GM19240 (cell line): ENCODE data around the gene PHTF2.

Source experiments
- DNase-seq: peaks from one replicate; pipeline ENCODE4 v3.0.0; 2011; ENCODE audit warnings: low spot score; ENCODE audit not compliant: insufficient read length

PHTF2 gene

GRCh38 chr7:77923419-77923818, 124.8 kb downstream of the PHTF2 start:
- DNase-seq = no peak

DNA sequence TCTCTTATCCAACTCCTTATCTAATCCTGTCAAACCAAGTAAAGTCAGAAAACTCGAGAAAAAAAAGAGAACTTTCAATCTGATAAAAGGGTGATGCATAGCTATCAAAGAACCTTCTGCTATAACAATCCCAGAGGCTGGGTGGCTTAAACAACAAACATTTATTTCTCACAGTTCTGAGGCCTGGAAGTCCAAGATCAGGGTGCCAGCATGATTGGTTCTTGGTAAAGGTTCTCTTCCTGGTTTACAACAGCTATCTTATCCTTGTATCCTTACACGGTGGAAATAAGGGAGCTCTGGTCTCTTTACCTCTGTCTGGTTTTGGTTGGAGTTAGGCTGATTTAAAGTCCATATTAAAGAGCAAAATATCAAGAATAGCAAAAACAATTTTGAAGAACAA, 131.9 kb downstream of the PHTF2 start:
- no peak for DNase-seq

GRCh38 chr7:77931841-77932240, 133.3 kb downstream of the PHTF2 start:
- no peak for DNase-seq

DNA sequence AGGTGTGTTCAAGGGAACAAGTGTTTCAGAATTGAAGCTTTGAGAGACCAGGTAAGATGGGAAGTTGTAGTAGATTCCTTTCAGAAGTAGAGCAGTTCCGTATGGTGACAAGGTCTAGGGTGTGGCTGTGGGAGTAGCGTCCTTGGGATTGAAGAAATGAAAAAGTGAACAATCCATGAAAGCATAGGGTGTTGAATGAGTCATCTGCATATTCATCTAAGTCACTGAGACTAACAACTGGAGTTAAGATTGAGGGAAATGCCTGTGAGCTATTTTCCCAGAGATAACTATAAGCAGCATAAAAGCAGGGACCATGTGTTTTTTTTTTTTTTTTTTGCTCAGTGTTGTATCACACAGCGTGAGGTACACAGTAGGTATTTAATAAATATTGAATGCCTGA, 134.8 kb downstream of the PHTF2 start:
- DNase-seq = no peak

- DNase-seq = no peak
These were observed 137.2 kb downstream of the PHTF2 start for GRCh38 chr7:77935652-77936348.

- DNase-seq = no peak
These were observed 142.1 kb downstream of the PHTF2 start for GRCh38 chr7:77940647-77941046.

DNA sequence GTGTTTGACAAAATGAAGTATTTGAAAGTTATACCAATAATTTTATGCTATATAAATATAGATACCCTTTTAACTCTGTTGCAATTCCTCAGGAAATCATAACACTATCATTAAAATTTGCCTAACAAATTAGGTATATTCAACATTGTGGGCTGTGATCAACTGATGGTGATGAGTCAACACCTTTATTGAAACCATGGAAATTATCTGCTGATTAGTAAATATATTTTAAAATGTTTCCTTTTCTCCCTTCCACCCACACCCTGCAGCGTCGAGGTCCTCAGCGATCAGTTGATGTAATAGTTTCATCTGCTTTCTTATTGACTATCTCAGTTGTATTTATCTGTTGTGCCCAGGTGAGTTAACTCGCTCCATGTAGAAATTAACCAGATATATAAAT, 143.9 kb downstream of the PHTF2 start:
- no peak for DNase-seq

- no peak for DNase-seq
These were observed 145.9 kb downstream of the PHTF2 start for GRCh38 chr7:77944183-77945182.

DNA sequence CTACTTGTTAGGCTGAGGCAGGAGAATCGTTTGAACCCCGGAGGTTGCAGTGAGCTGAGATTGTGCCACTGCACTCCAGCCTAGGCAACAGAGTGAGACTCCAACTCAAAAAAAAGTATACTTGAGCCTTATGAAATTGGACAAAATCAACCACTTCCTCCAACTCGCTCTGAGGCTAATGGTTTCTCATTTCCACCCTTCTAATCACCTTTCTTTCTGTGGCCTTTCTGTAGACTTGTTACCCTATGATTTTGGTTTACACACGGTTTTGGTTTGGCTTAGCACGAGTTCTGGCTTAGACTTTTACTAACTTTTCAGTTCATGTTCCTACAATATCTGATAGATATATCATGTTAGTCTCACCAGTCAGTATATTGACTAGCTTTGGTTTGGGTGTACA, 152.0 kb downstream of the PHTF2 start:
- no peak for DNase-seq

DNA sequence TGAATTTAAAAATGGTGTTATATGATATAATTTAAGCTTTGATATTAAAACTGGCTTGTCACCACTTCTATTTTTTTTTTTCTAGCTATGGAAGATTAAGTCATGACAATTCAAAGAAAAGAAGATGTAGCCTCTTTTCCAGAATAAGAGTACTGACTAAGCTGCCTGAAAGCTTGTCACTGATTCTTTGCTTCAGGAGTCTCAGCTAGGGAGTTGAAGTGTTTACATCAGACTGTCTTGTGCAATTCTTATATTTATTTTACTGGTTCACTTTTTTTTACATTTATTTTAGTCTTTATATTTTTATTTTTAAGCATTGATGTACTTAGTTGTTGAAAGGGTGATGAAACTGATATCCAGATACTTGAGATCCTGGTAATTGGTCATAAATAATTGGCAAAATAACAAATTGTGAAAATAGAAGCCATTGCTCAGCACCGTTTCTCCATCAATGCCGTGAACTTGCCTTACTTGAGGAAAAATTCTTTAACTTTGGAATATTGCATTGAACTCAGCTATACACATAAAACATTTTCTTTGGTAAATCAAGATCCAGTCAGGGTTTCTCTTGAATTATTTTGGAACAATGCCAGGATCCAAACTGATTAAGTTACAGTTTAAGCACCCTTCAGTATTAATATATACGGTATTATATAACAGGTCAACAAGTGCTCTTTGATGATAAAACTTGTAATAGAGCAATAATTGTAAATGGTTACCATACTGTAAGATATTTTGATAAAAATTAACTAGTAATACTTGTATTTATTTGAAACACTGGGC, 156.4 kb downstream of the PHTF2 start:
- DNase-seq = no peak

DNA sequence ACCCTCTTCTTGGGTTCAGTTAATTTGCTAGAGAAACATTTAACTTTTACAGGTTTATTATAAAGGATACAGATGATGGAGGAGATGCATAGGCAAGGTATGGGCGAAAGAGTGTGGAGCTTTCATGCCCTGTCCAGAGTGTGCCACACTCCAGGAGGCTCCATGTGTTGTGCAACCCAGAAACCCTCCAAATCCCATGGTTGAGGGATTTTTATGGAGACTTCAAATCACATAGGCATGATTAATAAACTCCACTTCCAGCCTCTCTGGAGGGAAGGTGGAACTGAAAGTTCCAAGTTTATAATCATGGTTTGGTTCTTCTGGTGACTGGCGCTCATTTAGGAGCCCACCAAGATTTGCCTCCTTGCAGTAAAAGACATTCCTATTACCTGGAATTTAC, 159.9 kb downstream of the PHTF2 start:
- DNase-seq = no peak

DNA sequence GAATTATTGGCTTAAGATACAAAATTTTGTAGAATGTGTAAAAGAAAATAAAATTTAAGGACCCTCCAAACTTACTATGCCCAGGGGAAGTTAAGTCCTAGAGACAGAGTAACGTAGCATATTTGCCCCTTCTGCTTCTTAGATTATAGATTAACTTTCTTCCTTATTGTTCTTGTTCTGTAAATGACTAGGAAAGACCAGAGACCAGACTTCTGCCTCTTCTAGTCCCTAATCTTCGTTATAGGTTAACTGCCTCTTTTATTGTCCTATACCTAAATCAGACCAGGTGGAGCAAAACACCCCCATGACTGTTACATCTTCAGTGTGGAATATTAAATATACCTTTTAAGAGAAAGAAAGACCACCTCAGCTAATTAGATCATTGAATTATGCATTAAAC, 160.5 kb downstream of the PHTF2 start:
- no peak for DNase-seq

DNA sequence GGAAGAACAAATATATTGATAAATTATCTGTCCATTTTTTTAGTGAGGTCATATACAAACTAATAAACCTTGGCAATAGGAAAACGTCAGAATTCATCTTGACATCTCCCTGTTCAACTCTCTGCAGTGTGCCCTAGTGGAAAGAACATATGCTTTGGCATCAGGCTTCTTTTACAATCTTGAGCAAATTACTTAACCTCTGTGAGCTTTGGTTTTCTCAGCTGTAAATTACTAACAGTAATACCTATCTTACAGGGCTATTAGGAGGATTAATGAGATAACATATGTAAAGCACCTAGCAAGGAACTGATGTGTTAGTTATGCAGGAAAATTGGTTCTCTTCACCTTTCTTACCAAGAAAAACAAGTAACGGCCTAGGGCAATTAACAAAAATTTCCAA, 161.8 kb downstream of the PHTF2 start:
- DNase-seq = no peak

- DNase-seq = no peak
These were observed 168.9 kb downstream of the PHTF2 start for GRCh38 chr7:77967429-77967828.

GRCh38 chr7:77971726-77972125, 173.2 kb downstream of the PHTF2 start:
- no peak for DNase-seq

DNA sequence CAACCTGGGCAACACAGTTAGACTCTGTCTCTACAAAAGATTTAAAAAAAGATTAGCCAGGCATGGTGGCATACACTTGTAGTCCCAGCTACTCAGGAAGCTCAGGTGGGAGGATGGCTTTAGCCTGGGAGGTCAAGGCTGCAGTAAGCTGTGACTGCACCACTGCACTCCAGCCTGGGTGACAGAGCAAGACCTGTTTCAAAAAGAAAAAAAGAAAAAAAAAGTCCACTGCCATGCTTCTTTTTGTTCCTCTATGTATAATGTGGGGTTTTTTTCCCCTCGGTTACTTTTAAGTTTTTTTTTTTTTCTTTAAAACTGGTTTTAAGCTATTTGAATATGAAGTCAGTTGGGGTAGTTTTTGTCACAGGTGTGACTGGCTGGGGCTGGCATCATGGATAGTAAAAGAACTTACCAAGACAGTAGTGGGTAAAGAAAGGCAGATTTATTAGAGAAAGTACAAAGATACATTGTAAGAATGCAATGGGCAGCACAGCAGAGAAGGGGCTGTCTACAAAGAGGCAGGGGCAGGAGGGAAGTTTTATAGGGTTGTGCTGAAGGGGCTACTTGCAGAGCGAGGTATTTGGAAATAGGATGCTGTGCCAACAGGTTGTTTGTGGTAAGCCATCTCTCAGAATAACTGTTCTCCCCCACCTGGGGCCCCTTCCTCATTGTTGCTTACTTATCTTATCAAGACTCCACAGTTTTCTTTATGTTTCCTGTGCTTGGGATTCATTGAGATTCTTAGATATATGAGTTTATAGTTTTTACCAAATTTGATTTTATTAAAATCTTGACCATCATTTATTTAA, 177.3 kb downstream of the PHTF2 start:
- no peak for DNase-seq

GRCh38 chr7:77979219-77979618, 180.6 kb downstream of the PHTF2 start:
- DNase-seq = no peak

DNA sequence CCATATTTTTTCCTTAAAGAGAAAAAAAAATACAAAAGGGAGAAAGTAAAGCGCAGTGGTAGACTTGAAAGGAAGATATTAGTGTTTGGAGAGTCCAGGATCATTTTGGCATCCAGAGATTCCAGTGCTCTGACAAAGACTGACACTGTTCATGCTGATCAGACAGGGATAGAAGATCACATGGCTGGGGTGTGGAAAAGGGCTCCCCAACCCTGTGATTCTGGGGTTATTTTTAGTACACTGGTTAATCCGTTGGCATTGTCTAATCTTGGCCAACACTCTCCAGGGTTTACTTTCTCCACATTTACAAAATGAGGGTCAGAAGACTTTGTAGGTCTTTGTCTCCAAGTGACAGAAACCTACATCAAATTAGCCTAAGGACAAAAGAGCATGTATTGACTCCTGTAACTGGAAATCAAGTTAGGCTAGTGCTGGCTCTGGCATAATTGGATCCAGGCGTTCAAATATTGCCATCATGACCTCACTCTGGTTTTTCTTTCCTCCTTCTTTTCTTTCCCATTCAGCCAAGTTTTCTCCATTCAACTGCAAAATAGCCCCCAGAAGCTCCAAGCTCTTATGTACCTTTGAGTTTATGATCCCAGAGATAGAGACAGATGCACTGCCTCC, 181.6 kb downstream of the PHTF2 start:
- no peak for DNase-seq

- DNase-seq = no peak
These were observed 184.5 kb downstream of the PHTF2 start for GRCh38 chr7:77982926-77983550.

- DNase-seq = no peak
These were observed 185.4 kb downstream of the PHTF2 start for GRCh38 chr7:77983973-77984372.
